HG02759 (cell line): Measurements from ENCODE around the gene OAS2.

ENCODE experiments used
- ATAC-seq: cut with Tn5 transposase; IDR thresholded peaks from one replicate; pipeline ENCODE4 v1.9.1; 2021; ENCODE audit warnings: mild to moderate bottlenecking, moderate library complexity; ENCODE audit not compliant: unreplicated experiment

The OAS2 gene

DNA sequence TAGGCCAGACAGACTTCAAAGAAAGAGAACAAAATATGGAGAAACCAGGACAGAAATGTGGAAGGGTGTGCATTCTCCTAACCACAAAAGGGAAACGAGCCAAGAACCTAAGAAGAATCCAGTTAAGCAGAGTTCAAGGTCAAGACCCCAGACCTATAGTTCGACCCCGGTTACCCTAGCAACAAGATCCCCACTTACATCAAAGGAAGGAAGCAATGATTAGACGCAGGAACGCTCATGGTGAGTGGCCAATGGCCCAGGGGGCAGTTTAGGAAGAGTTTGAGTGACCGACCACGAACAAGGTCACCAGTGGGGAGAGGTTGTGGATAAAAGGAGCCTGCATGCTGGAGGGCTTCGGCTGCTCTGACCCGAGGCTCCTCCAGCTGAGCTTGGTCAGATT lies 36.2 kb downstream of the OAS2 start:
- ATAC-seq: no peak

DNA sequence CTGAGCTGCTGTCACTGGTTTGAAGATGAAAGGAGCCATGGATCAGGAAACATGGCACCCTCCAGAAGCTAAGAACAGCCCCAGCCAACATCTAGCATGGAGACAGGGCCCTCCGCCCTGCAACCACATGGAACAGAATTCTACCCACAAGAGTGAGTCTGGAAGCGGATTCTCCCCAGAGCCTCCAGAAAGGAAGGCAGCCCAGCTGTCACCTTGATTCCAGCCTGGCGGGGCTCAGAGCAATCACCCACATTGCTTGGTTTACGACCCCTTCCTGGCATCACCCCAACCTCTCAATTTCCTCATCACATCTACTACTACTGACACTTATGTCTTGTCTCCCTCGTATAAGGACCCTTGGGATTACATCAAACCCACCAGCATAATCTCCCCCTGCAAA lies 38.5 kb downstream of the OAS2 start:
- no peak for ATAC-seq

GRCh38 chr12:113019025-113019424 lies 40.7 kb downstream of the OAS2 start:
- no peak for ATAC-seq

GRCh38 chr12:113021500-113021899 lies 43.2 kb downstream of the OAS2 start:
- no peak for ATAC-seq

GRCh38 chr12:113022563-113023297 lies 44.4 kb downstream of the OAS2 start:
- no peak for ATAC-seq

DNA sequence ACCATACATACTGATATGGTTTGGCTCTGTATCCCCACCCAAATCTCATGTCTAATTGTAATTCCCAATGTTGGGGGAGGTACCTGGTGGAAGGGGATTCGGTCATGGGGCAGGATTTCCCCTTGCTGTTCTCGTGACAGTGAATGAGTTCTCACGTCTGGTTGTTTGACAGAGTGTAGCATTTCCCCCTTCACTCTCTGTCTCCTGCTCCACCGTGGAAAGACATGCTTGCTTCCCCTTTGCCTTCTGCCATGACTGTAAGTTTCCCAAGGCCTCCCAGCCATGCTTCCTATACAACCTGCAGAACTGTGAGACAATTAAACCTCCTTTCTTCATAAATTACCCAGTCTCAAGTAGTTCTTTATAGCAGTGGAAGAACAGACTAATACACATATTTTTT lies 49.4 kb downstream of the OAS2 start:
- ATAC-seq: no peak

- ATAC-seq: no peak
Measured at GRCh38 chr12:113030875-113031525, 52.7 kb downstream of the OAS2 start.

DNA sequence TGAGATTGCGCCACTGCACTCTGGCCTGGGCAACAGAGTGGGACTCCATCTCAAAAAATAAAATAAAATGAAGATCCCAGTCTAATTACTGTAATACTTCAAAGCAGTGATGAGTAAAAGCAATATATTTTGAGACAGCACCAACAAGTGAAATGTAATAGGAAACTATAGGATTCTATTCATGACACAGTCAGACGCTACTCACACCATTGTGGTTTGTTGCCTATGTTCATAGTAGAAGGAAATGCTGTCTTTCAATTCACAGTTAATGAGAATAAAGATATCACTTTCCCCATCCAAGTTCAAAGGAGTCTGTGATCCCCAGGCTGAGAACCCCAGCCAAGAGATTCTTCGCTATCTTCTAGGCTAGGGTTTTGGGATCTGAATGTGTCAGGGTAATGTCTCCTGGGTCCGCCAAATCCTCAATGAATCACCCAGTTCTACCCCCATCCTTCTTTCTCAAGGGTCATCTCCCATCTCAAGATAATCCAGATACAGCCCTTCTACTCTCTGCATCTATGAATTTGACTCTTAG lies 61.7 kb downstream of the OAS2 start:
- ATAC-seq: no peak

DNA sequence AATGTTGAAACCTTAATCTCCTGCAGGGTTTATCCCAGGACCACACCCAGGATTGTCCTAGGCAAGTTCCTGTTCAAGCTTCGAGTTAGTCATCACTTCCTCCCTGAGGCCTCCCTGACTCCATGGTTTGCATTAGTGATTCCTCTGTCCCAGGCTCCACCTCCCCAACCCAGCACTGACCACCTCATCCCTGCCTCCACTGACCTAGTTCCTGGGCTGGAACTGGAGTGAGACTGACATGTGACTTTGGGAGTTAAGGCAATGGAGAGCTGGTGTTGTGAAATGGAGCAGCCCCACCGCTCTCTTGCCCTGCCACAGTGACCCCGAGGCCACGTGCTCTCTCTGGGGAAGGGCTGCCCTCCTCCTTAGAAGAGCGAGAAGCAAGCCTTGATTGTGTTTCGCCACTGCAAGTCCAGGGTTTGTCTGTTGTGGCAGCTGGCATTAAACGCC lies 62.4 kb downstream of the OAS2 start:
- ATAC-seq: no peak

DNA sequence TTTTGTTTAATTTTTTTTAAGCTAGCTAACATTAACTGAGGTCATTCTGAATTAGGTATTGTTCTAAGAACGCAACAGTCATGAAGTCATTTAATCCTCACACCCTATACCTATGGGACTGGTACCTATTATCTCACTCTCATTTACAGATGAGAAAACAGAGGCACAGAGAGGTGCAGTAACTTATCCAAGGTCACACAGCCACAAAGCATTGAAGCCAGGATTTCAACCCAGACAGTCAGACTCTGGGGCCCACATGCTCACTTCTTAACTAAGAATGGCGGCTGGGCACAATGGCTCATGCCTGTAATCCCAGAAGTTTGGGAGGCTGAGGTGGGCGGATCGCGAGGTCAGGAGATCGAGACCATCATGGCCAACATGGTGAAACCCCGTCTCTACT lies 63.2 kb downstream of the OAS2 start:
- ATAC-seq: no peak

- ATAC-seq: no peak
Measured at GRCh38 chr12:113043240-113043639, 64.9 kb downstream of the OAS2 start.

DNA sequence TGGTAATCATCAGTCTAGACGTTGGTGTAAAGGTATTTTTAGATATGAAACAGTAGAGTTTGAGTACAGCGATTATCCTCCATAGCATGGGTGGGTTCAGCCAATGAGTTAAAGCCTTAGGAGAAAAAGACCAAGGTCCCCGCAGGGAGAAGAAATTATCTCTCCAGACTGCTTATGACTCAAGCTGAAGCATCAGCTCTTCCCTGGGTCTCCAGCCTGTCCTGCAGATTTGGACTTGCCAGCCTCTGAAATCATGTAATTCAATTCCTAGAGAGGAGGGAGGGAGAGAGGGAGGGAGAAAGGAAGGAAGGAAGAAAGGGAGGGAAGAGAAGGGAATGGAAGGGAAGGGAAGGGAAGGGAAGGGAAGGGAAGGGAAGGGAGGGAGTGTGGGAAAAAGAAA lies 66.2 kb downstream of the OAS2 start:
- ATAC-seq: no peak

DNA sequence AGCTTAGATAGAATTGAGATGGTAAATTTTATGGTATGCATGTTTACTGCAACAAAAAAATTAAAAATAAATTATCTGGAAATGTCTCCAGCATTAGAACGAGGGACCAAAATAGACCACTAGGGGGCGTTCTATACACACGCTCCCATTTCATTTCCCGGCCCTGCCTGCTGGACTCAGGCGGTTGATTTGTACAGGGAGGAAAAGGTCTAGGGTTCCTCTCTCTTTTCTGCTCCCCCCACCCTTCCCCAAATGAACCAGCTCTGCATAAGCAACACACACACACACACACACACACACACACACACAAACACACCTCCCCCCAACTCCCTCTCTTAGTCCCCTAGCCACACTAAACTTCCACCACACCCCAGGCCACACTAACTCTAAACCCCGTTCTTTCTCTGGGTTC lies 70.4 kb downstream of the OAS2 start:
- no peak for ATAC-seq

DNA sequence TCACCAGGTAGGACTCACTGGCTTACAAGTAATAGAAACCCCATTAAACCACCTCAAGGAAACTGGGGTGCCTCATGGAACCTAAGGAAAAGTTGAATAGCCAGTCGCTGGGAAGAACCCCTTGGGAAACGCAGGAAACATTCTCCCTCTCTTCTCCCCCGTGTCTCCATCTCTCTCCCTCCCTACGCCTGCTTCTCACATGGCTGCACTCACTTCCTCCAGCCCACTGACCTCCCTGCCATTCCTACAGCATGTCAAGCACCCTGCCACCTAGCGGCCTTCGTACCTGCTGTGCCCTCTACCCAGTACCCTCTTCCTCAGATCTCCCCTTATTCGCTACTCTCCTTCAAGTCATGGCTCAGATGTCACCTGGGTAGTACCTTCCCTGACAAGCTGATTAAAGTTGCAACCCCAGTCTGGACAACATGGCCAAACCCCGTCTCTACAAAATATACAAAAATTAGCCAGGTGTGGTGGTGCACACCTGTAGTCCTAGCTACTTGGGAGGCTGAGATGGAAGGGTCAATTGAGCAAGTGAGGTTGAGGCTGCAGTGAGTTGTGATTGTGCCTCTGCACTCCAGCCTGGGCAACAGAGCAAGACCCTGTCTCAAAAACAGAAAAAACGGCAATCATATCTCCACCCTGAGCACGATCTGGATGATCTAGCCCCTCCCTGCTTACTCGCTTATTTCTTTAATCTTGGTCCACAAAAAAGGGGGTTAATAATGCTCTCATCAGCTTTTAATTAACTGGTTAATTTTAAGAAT lies 71.8 kb downstream of the OAS2 start:
- no peak for ATAC-seq

GRCh38 chr12:113050795-113051194 lies 72.5 kb downstream of the OAS2 start:
- ATAC-seq: no peak

DNA sequence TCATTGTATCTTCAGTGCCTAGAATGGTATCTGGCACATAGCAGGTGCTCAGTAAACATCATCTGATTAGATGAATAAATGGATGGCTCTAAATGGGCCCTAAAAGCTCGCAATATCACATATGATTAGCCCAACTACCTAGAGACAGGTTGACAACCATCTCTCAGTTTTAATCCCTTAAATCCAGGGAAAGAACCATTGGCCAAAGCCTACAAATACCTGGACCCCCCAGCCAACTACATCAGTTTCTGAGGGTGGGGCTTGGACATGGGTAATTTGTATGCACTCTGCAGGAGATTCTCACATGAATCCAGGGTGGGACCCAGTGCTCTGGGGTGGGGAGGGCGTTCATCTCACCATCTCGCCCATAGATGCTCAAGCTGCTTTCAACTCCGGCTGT lies 73.4 kb downstream of the OAS2 start:
- ATAC-seq: no peak

- no peak for ATAC-seq
Measured at GRCh38 chr12:113052326-113052725, 74.0 kb downstream of the OAS2 start.

- no peak for ATAC-seq
Measured at GRCh38 chr12:113054948-113055486, 76.7 kb downstream of the OAS2 start.

DNA sequence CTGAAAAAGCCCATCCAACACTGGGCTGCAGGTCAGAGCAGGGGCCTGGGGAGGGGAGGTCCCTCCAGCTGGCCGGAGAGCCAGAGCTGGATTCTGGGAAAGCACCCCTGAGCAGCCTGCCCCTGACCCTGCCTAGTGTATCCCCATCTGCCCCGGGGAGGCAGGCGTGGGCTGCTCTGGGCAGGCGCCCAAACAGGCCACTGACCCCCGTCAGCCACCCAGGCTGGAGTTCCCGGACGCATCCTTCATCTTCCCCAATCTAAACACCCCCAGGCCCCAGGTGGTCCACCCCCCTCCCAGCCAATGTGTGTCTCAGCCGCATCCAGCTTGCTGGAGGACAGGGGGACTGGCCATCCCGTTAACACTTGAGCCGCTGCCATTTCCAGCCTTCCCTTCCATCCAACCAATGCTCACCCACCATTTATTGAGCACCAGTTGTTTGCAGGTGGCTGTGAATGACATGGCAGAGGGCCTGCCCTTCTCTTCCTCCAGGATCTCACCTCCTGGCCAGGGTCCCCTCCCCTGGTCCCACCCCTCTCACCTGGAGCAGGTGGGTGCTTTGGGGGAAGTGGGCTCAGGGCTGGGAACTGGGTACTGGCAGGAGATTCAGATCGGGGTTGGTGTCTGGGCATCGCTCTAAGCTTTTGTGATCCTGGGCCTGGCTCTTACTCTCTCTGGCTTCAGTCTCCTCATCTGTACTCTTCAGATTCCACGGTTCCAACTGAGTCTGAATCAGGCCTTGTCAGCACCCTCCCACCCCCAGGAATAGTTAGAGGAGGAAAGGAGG lies 77.5 kb downstream of the OAS2 start:
- no peak for ATAC-seq

GRCh38 chr12:113056381-113056630 lies 78.0 kb downstream of the OAS2 start:
- ATAC-seq: no peak
